Choroid plexus epithelial cell (primary cell): ENCODE measurements around the gene CTBP2.

ENCODE experiments used
- DNase-seq: peaks from one replicate; pipeline ENCODE4 v3.0.0-alpha.2; 2010; ENCODE audit warnings: low read depth
- H3K4me3 ChIP-seq: 2 replicates; pipeline ENCODE4 v1.5.1; 2011; ENCODE audit warnings: low read depth, mild to moderate bottlenecking, control low read depth, low read length, moderate library complexity
- TF ChIP-seq, protein P1 (sequence below): conservative IDR thresholded peaks from 2 replicates; pipeline ENCODE4 v1.5.1; 2011; ENCODE audit warnings: low read depth, mild to moderate bottlenecking, control low read depth, inconsistent platforms, low read length, moderate library complexity

Gene CTBP2

DNA sequence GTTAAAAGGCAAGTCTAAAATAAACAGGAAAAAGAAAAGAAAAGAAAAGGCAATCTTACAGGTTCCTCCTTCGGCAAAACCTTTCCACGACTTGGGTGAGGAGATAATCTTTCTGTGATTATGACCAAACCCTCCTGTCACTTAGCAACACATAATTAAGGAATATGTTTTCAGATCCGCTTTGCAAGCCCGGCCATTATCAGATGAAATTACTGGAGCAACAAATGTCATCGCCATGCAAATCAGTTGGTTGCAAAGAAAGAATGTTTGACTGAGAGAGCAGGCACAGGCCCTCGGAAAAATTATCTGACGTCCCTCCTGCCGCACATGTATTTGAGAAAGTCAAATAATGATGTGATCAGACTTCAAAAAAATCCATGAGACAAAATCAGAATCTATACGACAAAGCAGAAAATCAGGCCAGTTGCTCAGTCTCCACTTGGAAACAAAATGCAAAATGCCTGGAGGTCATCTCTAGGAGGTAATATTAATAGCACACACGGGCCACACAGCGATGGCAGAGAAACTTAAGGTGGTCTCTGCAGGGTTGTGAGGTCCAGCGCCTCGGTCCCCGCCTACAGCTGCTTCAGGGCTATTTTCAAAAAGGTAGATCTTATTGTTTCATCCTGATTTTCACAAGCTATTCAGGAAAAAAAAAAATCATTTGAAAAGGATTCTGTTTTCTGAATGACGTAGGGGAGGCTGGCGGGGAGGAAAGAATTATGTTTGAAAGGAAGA lies 135.7 kb downstream of the CTBP2 start:
- no peak for DNase-seq
- TF ChIP-seq, protein P1, sequence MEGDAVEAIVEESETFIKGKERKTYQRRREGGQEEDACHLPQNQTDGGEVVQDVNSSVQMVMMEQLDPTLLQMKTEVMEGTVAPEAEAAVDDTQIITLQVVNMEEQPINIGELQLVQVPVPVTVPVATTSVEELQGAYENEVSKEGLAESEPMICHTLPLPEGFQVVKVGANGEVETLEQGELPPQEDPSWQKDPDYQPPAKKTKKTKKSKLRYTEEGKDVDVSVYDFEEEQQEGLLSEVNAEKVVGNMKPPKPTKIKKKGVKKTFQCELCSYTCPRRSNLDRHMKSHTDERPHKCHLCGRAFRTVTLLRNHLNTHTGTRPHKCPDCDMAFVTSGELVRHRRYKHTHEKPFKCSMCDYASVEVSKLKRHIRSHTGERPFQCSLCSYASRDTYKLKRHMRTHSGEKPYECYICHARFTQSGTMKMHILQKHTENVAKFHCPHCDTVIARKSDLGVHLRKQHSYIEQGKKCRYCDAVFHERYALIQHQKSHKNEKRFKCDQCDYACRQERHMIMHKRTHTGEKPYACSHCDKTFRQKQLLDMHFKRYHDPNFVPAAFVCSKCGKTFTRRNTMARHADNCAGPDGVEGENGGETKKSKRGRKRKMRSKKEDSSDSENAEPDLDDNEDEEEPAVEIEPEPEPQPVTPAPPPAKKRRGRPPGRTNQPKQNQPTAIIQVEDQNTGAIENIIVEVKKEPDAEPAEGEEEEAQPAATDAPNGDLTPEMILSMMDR: no peak
- no peak overlapping the region for H3K4me3 ChIP-seq

DNA sequence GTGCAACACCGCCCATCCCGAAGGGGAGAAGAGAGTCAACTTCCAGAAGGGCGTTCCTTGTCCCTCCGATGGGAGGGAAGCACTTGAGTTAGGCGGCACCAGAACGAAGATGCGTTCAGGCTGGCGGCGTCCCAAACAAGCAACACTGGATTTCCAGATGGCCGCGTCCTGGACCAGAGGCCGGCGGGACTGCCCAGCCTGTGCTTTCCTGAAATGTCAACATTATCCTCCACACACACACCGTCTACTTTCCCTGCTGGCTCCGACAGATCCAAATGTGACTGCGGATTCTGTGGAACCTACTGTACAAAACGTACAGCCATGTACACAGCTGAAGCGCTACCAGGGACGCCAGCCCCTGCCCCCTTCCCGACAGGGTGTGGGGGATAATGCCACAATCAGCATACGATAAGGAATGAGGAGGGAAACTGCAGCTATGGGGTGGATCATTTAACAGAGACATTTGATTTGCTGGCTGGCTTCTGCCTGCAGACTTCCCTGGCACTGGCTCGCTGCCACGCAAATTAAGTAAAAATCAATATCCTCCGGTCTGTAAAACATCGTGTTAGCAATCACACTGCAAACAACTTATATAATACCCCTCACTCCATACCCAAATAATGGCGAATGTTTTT lies 136.4 kb downstream of the CTBP2 start:
- DNase-seq: no peak
- TF ChIP-seq, protein P1: no peak
- H3K4me3 ChIP-seq: no peak overlapping the region

DNA sequence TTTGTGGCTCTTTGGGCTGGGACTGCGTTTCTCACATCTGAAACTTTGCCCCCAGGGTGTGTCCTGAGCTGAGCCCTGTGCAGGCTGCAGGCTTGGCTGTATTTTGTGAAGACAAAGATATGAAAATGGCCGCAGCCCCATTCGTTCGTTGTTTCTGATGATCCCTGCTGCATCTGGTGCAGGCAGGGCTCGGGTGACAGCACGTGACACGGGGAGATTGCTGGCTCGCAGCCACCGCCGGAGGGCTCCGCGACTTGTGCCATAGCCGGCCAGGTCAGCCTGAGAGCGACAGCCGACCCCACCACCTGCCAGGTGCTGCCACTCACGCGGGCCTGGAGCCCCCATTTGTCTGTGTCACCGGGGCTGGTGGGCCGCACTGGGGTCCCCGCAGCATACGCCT lies 137.1 kb downstream of the CTBP2 start:
- H3K4me3 ChIP-seq: no peak overlapping the region
- TF ChIP-seq, protein P1: no peak
- no peak for DNase-seq

DNA sequence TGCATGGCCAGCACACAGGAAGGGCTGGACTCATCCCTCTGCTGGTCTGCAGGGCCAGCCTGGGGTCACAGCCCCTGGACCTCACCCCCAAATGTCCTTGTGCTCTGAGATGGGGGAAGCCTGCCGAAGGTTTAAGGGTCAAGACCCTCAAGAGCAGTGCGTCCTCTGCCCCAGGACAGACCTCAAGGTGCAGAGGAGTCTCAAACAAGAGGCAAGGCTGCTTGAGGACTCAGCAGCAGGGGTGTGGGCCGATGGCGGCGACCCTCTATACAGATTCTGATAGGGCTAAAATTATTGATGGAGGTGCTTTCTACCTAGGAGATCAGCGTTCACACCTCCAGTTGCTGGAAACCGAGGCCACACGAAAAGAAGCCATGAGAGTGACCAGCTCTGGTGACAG lies 137.7 kb downstream of the CTBP2 start:
- no peak for DNase-seq
- TF ChIP-seq, protein P1: no peak
- no peak overlapping the region for H3K4me3 ChIP-seq

DNA sequence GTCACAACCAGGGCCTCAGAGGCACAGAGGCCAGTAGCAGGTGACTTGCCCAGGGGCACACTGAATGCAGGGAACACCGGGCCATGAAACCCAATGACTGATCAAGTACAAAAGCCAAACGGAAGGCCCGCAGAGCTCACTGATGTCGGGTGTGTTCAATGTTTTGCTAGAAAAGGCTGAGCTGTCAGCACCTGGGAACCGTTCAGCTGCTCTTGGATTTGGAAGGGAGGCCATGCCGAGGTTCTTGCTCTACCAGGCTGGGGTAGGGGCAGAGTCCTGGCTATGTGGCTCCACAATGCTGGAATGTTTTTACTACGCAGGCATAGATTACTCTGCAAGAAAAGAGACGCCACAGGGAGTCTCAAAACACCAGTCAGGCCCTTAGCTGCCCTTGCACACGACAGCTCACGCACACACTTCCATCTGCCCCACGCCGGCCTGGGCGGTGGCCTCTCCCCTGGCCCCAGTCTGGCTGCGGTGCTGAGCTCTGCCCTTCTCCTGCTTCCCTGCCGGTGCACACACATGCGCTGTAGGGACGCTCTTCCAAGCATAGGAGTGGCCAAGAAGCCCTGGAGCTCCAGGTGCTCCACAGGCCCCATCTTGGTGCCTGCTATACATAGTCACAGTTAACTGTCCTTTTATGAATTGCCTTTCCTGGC lies 138.5 kb downstream of the CTBP2 start:
- TF ChIP-seq, protein P1: no peak
- no peak for DNase-seq
- no peak overlapping the region for H3K4me3 ChIP-seq

DNA sequence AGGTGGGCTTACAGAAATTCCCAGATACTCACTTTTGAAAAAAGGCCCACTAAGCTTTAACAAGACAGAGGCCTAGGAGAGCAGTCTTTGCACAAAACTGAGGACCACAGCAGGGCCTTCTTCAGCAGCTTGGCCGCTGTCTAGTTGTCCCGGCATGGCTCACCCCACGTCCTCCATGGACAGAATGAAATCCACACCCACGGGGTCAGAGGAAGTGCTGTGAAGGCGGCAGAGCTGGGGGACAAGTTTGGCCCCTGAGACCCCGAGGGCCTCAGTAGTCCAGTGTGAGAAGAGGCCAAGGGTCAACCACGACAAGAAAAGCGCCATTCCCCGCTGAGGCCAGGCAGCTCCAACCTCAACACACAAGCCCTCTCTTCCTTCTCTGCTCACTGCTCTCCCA lies 139.5 kb downstream of the CTBP2 start:
- TF ChIP-seq, protein P1: no peak
- no peak overlapping the region for H3K4me3 ChIP-seq

More for the DNA sequence above, 139.5 kb downstream of the CTBP2 start:
- no peak for DNase-seq
